Ovary (tissue), 1 donor: ENCODE measurements around the gene SRSF12.

Source experiments
- EP300 ChIP-seq: sonication (generic); formaldehyde crosslinking; IDR thresholded peaks from one replicate; pipeline ENCODE4 v1.6.1; 2017; ENCODE audit warnings: antibody characterized with exemption
- POLR2A ChIP-seq: fragments of 450-650 bp; IDR thresholded peaks from one replicate; pipeline ENCODE4 v1.6.1; 2017; ENCODE audit warnings: antibody characterized with exemption, mild to moderate bottlenecking, moderate library complexity

DNA sequence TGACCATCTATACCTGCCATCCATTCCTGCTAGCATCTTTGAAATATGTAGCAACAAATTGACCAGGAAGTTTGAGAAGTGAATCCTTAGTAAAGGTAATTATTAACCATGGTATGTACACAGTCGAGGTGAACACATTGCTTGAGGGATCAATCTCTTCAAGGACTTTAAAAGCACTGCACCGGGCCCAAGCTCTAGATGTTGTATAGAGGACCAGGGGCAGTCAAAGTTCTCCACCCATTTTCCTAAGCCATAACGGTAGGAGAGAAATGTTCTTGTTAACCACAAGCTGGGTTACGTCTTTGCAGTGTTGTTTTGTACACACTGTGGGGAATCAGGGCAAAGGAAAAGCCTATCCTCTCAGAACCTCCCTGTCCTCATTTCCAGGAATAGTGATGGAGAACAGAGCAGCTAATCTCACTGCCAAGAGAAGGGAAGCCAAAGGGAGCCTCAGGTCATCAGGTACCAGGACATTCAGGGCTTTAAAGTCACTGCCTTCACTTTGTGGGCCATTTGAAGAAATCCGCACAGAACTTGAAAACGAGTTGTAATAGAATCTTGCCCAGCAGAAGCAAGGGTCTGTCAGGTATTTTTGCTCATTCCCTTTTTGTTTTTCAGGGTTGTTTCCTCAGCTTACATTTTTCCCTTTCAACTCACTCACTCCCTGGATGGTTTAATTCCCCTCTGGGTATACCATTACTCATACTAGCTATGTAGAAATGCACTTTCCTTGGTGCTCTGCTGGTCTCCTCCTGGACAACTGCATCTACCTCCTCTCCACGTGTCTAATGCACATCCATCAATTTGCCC, 22.7 kb upstream of the SRSF12 start:
- TF ChIP-seq POLR2A (no peak), EP300 (no peak)
